Measurements from ENCODE around the gene TLE2. TPM values are rescaled to one million over a fixed set of nuclear protein-coding genes. Genes with fewer than 3 reads are reported as not detected.
"Not testable (repeated sequence)": the region's sequence is repeated elsewhere in the genome, so short reads cannot be mapped to it uniquely, and the experiment has no call there.

TLE2 gene
- total RNA-seq, 1 experiment from 2014 or later = 1.9 TPM

DNA sequence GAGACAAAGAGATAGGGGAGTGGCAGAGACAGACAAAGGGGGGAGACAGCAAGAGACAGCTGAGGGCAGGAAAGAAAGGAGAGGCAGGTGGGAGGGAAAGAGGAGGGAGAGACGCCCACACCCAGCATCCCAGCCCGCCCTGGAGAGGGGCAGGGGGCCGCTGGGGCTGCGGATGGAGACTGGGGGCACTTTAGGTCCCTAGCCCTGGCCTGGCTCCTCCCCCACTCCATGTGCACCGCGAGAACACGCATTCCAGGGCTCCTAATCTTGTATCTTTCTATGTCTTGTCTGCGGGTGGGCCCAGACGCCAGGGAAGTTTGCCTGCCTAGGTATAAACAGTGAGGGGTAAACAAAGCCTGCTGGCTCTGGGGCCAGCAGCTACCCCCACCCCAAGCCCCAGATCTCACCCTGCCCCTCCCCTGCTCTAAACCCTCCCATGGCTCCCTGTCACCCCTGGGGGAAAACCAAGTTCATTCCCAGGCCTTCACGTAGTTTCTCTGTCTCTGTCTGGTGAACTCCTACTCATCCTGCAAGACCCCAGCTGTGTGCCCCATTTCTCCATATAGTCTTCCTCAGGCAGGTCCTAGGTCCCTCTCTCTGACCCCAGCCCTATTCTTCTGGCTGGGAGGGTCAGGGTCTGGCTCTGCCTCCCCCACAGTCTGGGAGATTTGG, 27.5 kb upstream of the TLE2 start:
- DNase-seq (ENCODE audit: extremely low read depth, low read depth) = no peak

DNA sequence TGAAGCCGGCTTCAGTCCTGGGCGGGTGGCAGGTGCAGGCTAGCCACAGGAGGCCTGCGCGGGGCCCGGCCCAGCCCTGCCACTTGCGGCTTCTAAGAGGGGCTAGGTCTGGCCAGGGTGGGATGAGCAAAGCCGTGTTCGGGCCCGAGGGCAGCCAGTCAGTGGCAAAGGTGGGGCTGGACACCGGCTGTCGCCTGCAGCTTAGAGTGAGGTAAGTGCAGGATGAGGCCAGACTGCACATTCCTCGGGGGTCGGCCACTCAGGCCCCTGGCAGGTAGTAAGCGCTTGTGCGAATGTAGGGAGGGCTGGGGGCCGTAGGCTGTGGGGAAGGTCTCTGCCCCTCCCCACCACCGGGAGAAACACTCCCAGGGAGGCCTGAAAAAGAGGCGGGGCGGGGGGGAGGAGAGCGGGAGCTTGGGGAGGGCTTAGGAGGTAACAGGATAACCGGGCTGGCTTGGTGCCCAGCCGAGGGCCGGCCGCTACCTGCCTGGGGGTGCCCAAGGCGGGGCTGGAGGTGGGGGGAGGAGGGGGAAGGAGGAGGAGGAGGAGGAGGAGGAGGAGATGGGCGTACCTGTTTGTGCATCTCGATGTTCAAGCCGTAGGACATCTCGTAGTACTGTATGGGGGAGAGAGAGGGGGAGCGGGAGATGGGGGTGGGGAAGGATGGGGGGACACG, 26.8 kb upstream of the TLE2 start:
- no peak for DNase-seq (ENCODE audit: extremely low read depth, low read depth)

DNA sequence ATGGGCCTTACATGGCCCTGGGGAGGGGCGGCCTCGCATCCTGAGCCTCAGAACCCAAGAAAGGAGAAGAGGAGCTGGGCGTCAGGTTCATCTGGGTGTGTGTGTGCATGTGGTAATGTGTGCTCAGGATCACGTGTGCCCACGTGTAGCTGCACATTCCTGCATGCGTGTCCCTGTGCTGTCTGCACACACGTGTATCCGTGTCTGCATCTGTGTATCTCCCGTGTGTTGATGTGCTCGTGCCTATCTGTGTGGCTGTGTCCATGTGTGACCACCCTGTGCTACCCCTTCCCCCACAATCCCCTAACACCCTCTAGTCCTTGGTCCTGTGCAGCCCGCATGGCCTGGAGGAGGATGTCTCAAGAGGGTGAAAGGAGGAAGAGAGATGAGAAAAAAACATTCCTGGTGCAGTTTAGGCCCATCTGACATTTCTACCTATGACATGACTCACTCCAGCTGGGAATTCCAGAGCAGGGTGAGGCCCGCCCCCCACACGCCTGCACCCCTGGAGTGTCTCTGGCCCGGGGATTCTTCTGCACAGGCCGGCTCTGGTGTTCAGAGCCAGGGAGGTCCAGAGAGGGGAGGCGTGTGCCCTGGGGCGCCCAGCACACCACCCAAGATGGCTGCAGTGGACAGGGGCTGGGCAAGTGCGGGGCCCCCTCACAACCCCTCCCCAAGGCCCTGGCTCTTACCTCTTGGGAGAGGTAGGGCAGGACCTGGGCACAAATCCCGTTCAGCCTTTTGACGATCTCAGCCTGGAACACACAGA, 26.1 kb upstream of the TLE2 start:
- DNase-seq (ENCODE audit: extremely low read depth, low read depth) = no peak

GRCh38 chr19:3054265-3054971, 25.3 kb upstream of the TLE2 start:
- no peak for DNase-seq (ENCODE audit: extremely low read depth, low read depth)

DNA sequence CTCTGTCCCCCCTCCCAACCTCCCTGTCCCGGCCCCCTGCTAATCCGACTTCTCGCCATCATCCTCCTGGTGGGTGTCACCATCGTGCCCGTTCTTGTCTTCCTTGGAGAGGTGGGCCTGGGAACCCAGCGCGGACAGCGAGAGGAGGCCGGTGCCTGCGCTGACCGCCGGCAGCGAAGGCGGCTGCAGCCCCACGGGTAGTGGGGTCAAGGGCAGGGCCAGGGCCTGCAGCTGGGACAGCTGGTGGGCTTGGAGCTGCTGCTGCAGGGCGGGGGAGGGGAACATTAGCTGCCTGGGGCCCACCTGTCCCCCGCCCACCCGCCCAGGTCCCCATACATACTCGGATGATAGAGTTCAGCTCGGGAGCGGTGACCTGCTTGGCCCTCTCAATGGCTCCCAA, 24.7 kb upstream of the TLE2 start:
- no peak for DNase-seq (ENCODE audit: extremely low read depth, low read depth)

GRCh38 chr19:3053218-3053621, 24.1 kb upstream of the TLE2 start:
- no peak for DNase-seq (ENCODE audit: extremely low read depth, low read depth)

- not testable (repeated sequence) for DNase-seq (ENCODE audit: extremely low read depth, low read depth)
Observed at GRCh38 chr19:3050016-3050415, 20.9 kb upstream of the TLE2 start.

DNA sequence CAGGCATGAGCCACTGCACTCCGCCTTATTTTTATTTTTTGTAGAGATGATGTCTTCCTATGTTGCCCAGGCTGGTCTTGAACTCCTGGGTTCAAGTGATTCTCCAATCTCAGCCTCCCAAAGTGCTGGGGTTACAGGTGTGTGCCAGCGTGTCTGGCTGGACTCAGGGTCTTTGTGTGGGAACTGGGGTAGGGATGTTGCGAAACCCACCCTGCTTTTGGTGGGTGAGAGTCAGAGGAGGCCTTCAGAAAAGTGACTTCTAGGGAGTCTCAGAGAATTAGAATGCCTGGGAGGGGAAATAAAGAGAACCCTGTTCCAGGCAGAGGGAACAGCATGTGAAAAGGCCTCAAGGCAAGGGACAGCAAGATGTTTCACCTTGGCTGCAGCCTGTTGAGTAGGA, 20.0 kb upstream of the TLE2 start:
- no peak for DNase-seq (ENCODE audit: extremely low read depth, low read depth)

- DNase-seq (ENCODE audit: extremely low read depth, low read depth) = no peak
Observed at GRCh38 chr19:3048190-3048533, 19.1 kb upstream of the TLE2 start.

DNA sequence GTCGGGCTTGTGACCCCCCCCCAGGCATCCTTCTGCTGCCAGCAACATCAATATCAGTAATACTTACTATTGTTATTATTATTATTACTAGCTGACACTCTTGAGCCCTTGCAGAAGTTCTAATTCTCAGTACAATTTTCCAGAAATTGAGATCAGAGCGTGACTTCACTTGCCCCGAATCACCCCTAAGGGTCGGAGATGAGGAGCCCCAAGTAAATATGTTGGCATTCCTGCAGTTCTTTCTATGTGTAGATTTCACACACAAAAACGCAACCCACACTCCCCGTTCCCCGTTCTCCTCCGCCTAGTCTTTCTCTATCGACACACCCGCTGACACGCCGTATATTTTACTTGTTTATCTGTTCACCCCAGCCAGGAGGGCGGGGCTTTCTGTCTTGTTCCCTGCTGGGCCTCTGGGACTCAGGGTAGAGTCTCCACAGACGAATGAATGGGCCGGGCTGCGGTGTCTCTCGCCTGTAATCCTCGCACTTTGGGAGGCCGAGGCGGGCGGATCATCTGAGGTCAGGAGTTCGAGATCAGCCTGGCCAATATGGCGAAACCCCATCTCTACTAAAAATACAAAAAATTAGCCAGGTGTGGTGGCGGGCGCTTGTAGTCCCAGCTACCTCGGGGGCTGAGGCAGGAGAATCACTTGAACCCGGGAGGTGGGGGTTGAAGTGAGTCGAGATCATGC, 18.6 kb upstream of the TLE2 start:
- DNase-seq (ENCODE audit: extremely low read depth, low read depth) = peak; percentile 49

DNA sequence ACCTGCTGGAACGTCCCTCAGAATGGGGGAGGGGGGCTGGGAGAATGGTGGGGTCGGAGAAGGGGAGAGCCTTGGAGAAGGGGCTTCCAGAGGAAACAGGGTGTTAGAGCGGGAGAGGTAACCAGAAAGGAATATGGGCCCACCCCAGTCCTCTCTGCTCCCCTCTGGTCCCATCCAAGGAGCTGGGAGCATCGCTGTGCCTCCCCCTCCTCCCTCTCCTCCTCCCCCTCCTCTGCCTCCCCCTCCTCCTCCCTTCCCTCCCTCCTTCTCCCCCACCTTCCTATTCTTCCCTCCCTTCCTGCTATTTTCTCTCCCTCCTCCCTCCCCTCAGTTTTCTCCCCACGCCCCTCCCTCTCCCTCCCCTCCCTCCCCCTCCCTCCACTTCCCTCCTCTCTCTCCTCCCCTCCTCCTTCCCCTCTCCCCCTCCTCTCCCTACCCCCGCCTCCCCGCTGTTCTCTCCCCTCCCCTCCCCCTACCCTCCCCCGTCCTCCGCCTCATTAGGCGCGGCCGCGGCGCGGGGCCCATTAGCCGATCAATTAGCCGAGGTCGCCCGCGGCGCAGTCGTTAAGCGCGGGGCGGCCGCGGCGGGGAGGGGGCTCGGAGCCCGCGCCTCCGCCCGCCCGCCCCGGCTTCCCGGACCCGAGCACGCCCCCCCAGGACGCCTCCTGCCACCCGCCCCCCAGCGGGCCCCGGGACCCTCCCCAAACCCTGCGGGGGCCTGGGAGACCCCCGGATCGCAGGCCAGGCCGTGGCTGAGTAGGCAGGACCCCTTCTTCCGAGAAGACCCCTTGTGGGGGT, 17.8 kb upstream of the TLE2 start:
- DNase-seq (ENCODE audit: extremely low read depth, low read depth) = no peak

- no peak for DNase-seq (ENCODE audit: extremely low read depth, low read depth)
Observed at GRCh38 chr19:3045885-3046697, 17.0 kb upstream of the TLE2 start.

DNA sequence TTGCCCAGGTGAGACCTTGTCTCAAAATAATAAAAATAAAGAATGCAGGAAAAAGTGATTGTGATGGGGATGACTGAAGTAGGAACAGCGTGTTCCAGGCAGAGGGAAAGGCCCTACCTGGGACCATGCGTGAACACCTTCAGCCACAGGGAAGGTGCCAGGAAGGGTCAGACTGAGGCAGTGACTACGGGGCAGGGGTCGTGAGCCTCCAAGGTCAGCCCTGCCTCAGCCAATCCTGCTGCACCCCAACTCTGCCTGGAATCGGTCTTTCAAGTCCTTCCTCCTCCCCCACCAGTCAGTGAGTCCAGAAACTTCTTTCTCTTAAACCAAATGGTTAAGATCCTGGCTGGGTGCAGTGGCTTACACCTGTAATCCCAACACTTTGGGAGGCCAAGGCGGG, 16.1 kb upstream of the TLE2 start:
- DNase-seq (ENCODE audit: extremely low read depth, low read depth) = no peak

GRCh38 chr19:3042621-3043267, 13.7 kb upstream of the TLE2 start:
- no peak for DNase-seq (ENCODE audit: extremely low read depth, low read depth)

- no peak for DNase-seq (ENCODE audit: extremely low read depth, low read depth)
Observed at GRCh38 chr19:3041761-3042620, 12.9 kb upstream of the TLE2 start.

DNA sequence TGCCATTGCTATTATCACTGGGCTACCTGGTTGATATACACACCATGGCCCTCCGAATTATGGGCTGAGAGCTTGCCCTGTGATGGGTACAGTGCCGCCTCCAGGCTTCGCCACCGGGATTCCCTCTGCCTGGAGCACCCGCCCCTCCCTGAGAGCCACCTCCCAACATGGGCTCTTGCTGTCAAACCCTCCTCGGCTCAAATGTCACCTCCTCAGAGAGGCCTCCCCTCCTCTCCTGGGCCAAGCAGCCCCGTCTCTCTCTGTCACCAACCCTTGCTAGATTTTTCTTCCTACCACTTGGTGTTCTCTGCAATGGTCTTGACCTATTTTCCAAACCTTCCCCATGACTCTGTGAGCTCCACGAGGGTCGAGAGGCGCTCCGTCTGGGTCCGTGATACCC, 12.2 kb upstream of the TLE2 start:
- no peak for DNase-seq (ENCODE audit: extremely low read depth, low read depth)

- DNase-seq (ENCODE audit: extremely low read depth, low read depth) = no peak
Observed at GRCh38 chr19:3039641-3040077, 10.6 kb upstream of the TLE2 start.

- DNase-seq (ENCODE audit: extremely low read depth, low read depth) = no peak
Observed at GRCh38 chr19:3039125-3039524, 10.0 kb upstream of the TLE2 start.
